ENCODE measurements around the gene ZNF740. TPM values are rescaled to one million over a fixed set of nuclear protein-coding genes. Genes with fewer than 3 reads are reported as not detected.
A peak's percentile ranks its signal among the peaks of the same experiment; 100 is the strongest.
"Not testable (repeated sequence)": the region's sequence is repeated elsewhere in the genome, so short reads cannot be mapped to it uniquely, and the experiment has no call there.

Gene ZNF740
- total RNA-seq, 1 donor from 2014 or later = 51.0 TPM

- no peak for DNase-seq (ENCODE audit: low spot score)
- intact Hi-C loops (cut with DNase I) = loop anchor here (10.0 kb wide), 1 partner anchor 126 kb away; no protein-coding TSS in a partner anchor
- ATAC-seq = no peak
These were observed 10.8 kb downstream of the ZNF740 start for GRCh38 chr12:53191096-53191884.

GRCh38 chr12:53191885-53192530 is 11.5 kb downstream of the ZNF740 start:
- ATAC-seq = no peak
- intact Hi-C loops (cut with DNase I) = loop anchor here (10.0 kb wide), 1 partner anchor 127 kb away; no protein-coding TSS in a partner anchor
- DNase-seq (ENCODE audit: low spot score) = no peak

- intact Hi-C loops (cut with DNase I) = loop anchor here (10.0 kb wide), 1 partner anchor 128 kb away; no protein-coding TSS in a partner anchor
- ATAC-seq = no peak
- DNase-seq (ENCODE audit: low spot score) = no peak
These were observed 12.1 kb downstream of the ZNF740 start for GRCh38 chr12:53192531-53193021.

- ATAC-seq (no peak), DNase-seq (ENCODE audit: low spot score) (no peak)
- intact Hi-C loops (cut with DNase I) = loop anchor here (10.0 kb wide), 1 partner anchor 128 kb away; no protein-coding TSS in a partner anchor
These were observed 12.5 kb downstream of the ZNF740 start for GRCh38 chr12:53193040-53193439.

- DNase-seq (ENCODE audit: low spot score) (no peak), ATAC-seq (no peak)
- intact Hi-C loops (cut with DNase I) = loop anchor here (10.0 kb wide), 1 partner anchor 129 kb away; no protein-coding TSS in a partner anchor
These were observed 13.6 kb downstream of the ZNF740 start for GRCh38 chr12:53193985-53194716.

GRCh38 chr12:53194973-53195372 is 14.5 kb downstream of the ZNF740 start:
- ATAC-seq = no peak
- intact Hi-C loops (cut with DNase I) = loop anchor here (5.0 to 10.0 kb wide), 2 partner anchors 33 to 130 kb away; no protein-coding TSS in a partner anchor
- DNase-seq (ENCODE audit: low spot score) = no peak

- DNase-seq (ENCODE audit: low spot score) = no peak
- intact Hi-C loops (cut with DNase I) = loop anchor here (5.0 to 10.0 kb wide), 2 partner anchors 33 to 131 kb away; no protein-coding TSS in a partner anchor
- ATAC-seq = no peak
These were observed 15.2 kb downstream of the ZNF740 start for GRCh38 chr12:53195516-53196420.

GRCh38 chr12:53196486-53196885 is 16.0 kb downstream of the ZNF740 start:
- DNase-seq (ENCODE audit: low spot score) (no peak), ATAC-seq (no peak)
- intact Hi-C loops (cut with DNase I) = loop anchor here (5.0 to 10.0 kb wide), 2 partner anchors 34 to 132 kb away; no protein-coding TSS in a partner anchor

GRCh38 chr12:53197011-53197640 is 16.6 kb downstream of the ZNF740 start:
- no peak for DNase-seq (ENCODE audit: low spot score)
- intact Hi-C loops (cut with DNase I) = loop anchor here (5.0 to 10.0 kb wide), 2 partner anchors 35 to 132 kb away; no protein-coding TSS in a partner anchor
- peak; percentile 23 for ATAC-seq

- intact Hi-C loops (cut with DNase I) = loop anchor here (5.0 to 10.0 kb wide), 2 partner anchors 36 to 134 kb away; no protein-coding TSS in a partner anchor
- no peak for ATAC-seq
- no peak for DNase-seq (ENCODE audit: low spot score)
These were observed 18.1 kb downstream of the ZNF740 start for GRCh38 chr12:53198486-53199110.

- intact Hi-C loops (cut with DNase I) = loop anchor here (5.0 to 10.0 kb wide), 2 partner anchors 37 to 135 kb away; no protein-coding TSS in a partner anchor
- no peak for ATAC-seq
- DNase-seq (ENCODE audit: low spot score) = no peak
These were observed 19.2 kb downstream of the ZNF740 start for GRCh38 chr12:53199700-53200099.

- ATAC-seq (no peak), DNase-seq (ENCODE audit: low spot score) (no peak)
- intact Hi-C loops (cut with DNase I) = no loop called here
These were observed 19.6 kb downstream of the ZNF740 start for GRCh38 chr12:53200107-53200457.

- intact Hi-C loops (cut with DNase I) = no loop called here
- ATAC-seq = no peak
- DNase-seq (ENCODE audit: low spot score) = no peak
These were observed 20.1 kb downstream of the ZNF740 start for GRCh38 chr12:53200458-53201176.

GRCh38 chr12:53201177-53201541 is 20.6 kb downstream of the ZNF740 start:
- DNase-seq (ENCODE audit: low spot score) = no peak
- no peak for ATAC-seq
- intact Hi-C loops (cut with DNase I) = no loop called here

- intact Hi-C loops (cut with DNase I) = no loop called here
- ATAC-seq (no peak), DNase-seq (ENCODE audit: low spot score) (no peak)
These were observed 21.1 kb downstream of the ZNF740 start for GRCh38 chr12:53201639-53202038.

- ATAC-seq; intact Hi-C loops (cut with DNase I); DNase-seq (ENCODE audit: low spot score): not testable (repeated sequence)
These were observed 21.8 kb downstream of the ZNF740 start for GRCh38 chr12:53202316-53202715.

All from sciatic nerve (tissue), 2 donors.